RWPE2 (cell line): ENCODE measurements around the gene JAG2.

ENCODE experiments used
- ATAC-seq: fragments of 200-7000 bp; cut with Tn5 transposase; 3 replicates; pipeline ENCODE4 v1.9.1; 2021; ENCODE audit warnings: low read depth
- DNase-seq: peaks from one replicate; pipeline ENCODE4 v3.0.0-alpha.2; 2020; ENCODE audit warnings: low spot score
- H3K27ac ChIP-seq: fragments of 450-650 bp; 2 replicates; pipeline ENCODE4 v1.5.1; 2017; ENCODE audit warnings: mild to moderate bottlenecking; ENCODE audit not compliant: poor library complexity, severe bottlenecking
- H3K27me3 ChIP-seq: fragments of 250-450 bp; sonication (Bioruptor Pico); 2 replicates; pipeline ENCODE4 v1.5.1; 2021; ENCODE audit warnings: mild to moderate bottlenecking, moderate library complexity; ENCODE audit not compliant: insufficient read depth, poor library complexity, severe bottlenecking
- H3K36me3 ChIP-seq: fragments of 250-450 bp; sonication (Bioruptor Pico); 2 replicates; pipeline ENCODE4 v1.5.1; 2020; ENCODE audit warnings: low read depth, mild to moderate bottlenecking, moderate library complexity
- H3K4me1 ChIP-seq: fragments of 250-450 bp; sonication (Bioruptor Pico); 2 replicates; pipeline ENCODE4 v1.5.1; 2021; ENCODE audit warnings: mild to moderate bottlenecking, moderate library complexity; ENCODE audit not compliant: insufficient read depth, poor library complexity, severe bottlenecking
- H3K4me3 ChIP-seq: fragments of 250-450 bp; sonication (Bioruptor Pico); 2 replicates; pipeline ENCODE4 v1.5.1; 2021; ENCODE audit warnings: mild to moderate bottlenecking, moderate library complexity; ENCODE audit not compliant: severe bottlenecking
- H3K9me3 ChIP-seq: fragments of 250-450 bp; sonication (Bioruptor Pico); 2 replicates; pipeline ENCODE4 v1.5.1; 2021; ENCODE audit warnings: mild to moderate bottlenecking, moderate library complexity; ENCODE audit not compliant: severe bottlenecking
- TF ChIP-seq, protein P1 (sequence below): fragments of 450-650 bp; IDR thresholded peaks from one replicate; pipeline ENCODE4 v1.5.1; 2017; ENCODE audit warnings: mild to moderate bottlenecking, moderate library complexity; ENCODE audit not compliant: poor library complexity, severe bottlenecking

The JAG2 gene

DNA sequence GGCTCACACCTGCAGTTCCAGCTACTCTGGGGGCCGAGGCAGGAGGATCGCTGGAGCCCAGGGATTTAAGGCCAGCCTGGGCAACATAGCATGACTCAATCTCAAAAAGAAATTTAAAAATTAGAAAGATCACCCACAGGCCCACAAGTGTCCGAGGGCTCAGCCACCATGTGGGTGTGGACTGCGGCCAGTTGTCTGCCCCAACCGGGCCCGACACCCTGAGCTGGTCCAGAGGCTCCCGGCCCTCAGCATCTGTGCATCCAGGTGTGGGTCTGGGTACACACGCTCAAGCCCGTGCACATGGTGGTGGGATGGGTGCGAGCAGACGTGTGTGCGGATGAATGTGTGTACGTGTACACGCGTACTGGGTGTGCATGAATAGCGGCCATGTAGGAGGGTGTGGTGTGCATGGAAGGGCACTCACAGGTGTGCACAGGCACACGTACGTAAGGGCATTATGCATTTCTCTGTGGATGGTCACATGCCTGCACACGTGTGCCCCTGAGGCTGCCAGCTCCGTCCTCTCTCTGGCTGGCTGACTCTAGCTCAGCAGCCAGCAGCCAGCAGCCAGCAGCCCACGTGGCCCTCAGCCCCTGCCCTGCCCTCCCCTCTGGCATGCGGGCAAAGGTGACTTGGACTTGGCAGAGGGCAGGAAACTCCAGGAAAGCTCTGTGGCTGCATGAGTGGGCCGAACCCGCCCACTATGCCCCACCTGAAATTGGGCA, 35.8 kb upstream of the JAG2 start:
- peaks cover 9% of the 10 kb centered on the region for H3K4me1 ChIP-seq
- no peak for DNase-seq
- H3K27ac ChIP-seq: no peak overlapping the region
- H3K27me3 ChIP-seq: no peaks in the 10 kb centered on the region
- H3K4me3 ChIP-seq: no peak overlapping the region
- H3K36me3 ChIP-seq: no peaks in the 10 kb centered on the region
- H3K9me3 ChIP-seq: no peaks in the 10 kb centered on the region
- ATAC-seq: peak; percentile 62
- TF ChIP-seq, protein P1, sequence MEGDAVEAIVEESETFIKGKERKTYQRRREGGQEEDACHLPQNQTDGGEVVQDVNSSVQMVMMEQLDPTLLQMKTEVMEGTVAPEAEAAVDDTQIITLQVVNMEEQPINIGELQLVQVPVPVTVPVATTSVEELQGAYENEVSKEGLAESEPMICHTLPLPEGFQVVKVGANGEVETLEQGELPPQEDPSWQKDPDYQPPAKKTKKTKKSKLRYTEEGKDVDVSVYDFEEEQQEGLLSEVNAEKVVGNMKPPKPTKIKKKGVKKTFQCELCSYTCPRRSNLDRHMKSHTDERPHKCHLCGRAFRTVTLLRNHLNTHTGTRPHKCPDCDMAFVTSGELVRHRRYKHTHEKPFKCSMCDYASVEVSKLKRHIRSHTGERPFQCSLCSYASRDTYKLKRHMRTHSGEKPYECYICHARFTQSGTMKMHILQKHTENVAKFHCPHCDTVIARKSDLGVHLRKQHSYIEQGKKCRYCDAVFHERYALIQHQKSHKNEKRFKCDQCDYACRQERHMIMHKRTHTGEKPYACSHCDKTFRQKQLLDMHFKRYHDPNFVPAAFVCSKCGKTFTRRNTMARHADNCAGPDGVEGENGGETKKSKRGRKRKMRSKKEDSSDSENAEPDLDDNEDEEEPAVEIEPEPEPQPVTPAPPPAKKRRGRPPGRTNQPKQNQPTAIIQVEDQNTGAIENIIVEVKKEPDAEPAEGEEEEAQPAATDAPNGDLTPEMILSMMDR: no peak

DNA sequence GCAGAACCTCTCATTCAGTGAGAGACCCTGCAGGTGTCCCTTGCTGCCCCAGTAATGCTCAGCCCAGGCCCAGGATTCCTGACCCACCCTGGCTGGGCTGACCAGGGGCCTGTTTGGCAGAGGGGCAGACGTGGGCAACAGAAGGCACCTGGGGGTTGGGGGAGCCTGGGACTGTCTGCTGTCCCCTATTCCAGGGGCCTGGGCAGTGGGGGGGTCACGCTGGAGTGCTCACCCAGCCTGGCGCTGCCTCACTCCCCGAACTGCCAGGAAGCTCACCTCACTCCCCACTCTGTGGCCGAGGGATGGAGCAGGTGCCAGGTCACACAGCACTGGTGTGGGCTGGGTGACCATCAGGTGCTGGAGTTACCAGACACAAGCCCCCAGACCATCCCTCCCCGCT, 35.1 kb upstream of the JAG2 start:
- H3K4me3 ChIP-seq: no peak overlapping the region
- peaks cover 9% of the 10 kb centered on the region for H3K4me1 ChIP-seq
- ATAC-seq: no peak
- H3K9me3 ChIP-seq: no peaks in the 10 kb centered on the region
- TF ChIP-seq, protein P1: no peak
- no peak overlapping the region for H3K27ac ChIP-seq
- DNase-seq: no peak
- H3K36me3 ChIP-seq: no peaks in the 10 kb centered on the region
- H3K27me3 ChIP-seq: no peaks in the 10 kb centered on the region

DNA sequence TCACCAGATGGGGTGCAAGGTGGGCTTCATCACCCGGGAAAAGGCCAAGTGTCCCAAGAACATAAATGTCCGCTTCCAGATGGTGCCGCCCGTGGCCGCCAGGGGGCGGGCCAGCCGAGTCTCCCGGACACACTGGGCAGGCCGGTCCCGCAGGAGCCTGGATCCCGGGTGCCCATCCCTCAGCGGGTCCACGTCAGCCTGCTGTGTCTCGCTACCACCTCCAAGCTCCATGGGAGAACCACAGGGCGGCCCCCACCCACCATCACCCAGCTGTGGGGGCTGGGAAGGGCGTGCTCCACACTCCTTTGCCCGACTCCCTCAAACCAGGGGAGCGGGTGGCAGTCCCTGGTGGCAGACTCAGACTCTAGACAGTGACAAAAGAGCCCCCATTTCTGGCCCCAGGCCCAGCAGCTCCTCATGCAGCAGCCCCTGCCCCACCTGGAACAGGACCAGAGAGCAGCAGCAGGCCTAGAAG, 34.5 kb upstream of the JAG2 start:
- TF ChIP-seq, protein P1: peak; percentile 97
- no peak overlapping the region for H3K4me3 ChIP-seq
- DNase-seq (no peak), ATAC-seq (peak; percentile 38)
- no peaks in the 10 kb centered on the region for H3K36me3 ChIP-seq
- no peaks in the 10 kb centered on the region for H3K9me3 ChIP-seq
- H3K4me1 ChIP-seq: peaks cover 9% of the 10 kb centered on the region
- no peak overlapping the region for H3K27ac ChIP-seq
- no peaks in the 10 kb centered on the region for H3K27me3 ChIP-seq

DNA sequence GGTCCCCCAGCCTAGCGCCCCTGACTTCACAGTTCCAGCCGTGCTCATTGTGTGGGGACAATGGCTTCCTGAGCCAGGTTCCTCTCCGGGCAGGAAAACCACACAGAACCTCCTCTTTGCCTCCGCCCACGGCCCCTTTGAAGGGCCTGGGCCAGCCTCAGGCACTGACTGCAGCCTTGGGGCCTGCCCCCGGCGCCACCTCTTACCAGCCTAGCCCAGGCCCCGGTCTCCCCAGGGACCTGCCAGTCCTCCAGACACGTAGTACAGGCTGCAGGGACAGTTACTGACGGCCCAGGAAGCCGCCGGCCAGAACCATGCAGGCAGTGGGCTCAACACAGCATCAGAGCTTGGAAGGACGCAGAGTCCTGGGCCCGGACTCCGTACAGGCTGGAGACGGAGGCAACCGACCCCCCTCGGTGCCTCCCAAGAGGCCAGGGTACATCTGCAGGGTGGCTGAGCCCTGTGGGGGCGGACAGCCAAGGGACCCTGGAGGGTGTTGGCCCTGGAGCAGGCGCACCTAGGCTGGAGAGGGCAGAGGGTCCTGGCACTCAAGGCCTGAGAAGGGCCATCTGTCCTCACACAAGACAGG, 33.4 kb upstream of the JAG2 start:
- no peak overlapping the region for H3K4me3 ChIP-seq

More for the DNA sequence above, 33.4 kb upstream of the JAG2 start:
- no peaks in the 10 kb centered on the region for H3K36me3 ChIP-seq
- H3K4me1 ChIP-seq: peaks cover 9% of the 10 kb centered on the region
- TF ChIP-seq, protein P1: no peak
- peaks cover 7% of the 10 kb centered on the region for H3K27me3 ChIP-seq
- DNase-seq (no peak), ATAC-seq (no peak)
- H3K9me3 ChIP-seq: no peaks in the 10 kb centered on the region
- H3K27ac ChIP-seq: no peak overlapping the region
